Suprapubic skin (tissue), 4 donors: ENCODE data around the gene ST8SIA6. TPM values are rescaled to one million over a fixed set of nuclear protein-coding genes. Genes with fewer than 3 reads are reported as not detected.
A peak's percentile ranks its signal among the peaks of the same experiment; 100 is the strongest.

Experiments used
- DNase-seq, 2 donors: peaks; one replicate each; pipeline ENCODE4 v3.0.0-alpha.2; 2019; ENCODE audit warnings: low spot score in 2 of 2
- H3K27ac ChIP-seq: fragments of 200-600 bp; sonication (generic); one replicate; pipeline ENCODE4 v1.5.1; 2019
- H3K27me3 ChIP-seq: fragments of 200-600 bp; sonication (generic); one replicate; pipeline ENCODE4 v1.5.1; 2019
- H3K36me3 ChIP-seq: fragments of 200-600 bp; sonication (generic); one replicate; pipeline ENCODE4 v1.5.1; 2019
- H3K4me1 ChIP-seq: fragments of 200-600 bp; sonication (generic); one replicate; pipeline ENCODE4 v1.5.1; 2019
- H3K4me3 ChIP-seq: fragments of 200-600 bp; sonication (generic); one replicate; pipeline ENCODE4 v1.5.1; 2019; ENCODE audit warnings: mild to moderate bottlenecking
- H3K9me3 ChIP-seq: fragments of 200-600 bp; sonication (generic); one replicate; pipeline ENCODE4 v1.5.1; 2019
- EP300 ChIP-seq: sonication (generic); formaldehyde crosslinking; IDR thresholded peaks from one replicate; pipeline ENCODE4 v1.6.1; 2017; ENCODE audit warnings: antibody characterized with exemption
- POLR2A ChIP-seq, 2 donors: fragments of 450-650 bp; IDR thresholded peaks; one replicate each; pipeline ENCODE4 v1.6.1; 2017; ENCODE audit warnings: antibody characterized with exemption in 2 of 2, mild to moderate bottlenecking in 2 of 2, moderate library complexity in 2 of 2
- POLR2AphosphoS5 ChIP-seq, 3 donors: sonication (generic); formaldehyde crosslinking; IDR thresholded peaks; one replicate each; pipeline ENCODE4 v1.6.1; 2017; ENCODE audit warnings: antibody characterized with exemption in 3 of 3
- WGBS: methylation state at CpG from one replicate; pipeline ENCODE4 v1.1.5; 2018; 5-methylcytosine and 5-hydroxymethylcytosine counted together
- total RNA-seq, 4 donors: library from RNA; depleted of rRNA; stranded (reverse); fragments of >200 nt; gene quantifications; one replicate each; pipeline ENCODE4 v1.1.0, GENCODE V29; 2016
- TF ChIP-seq, protein P1 (sequence below), 2 donors: fragments of 200-600 bp in 1 of 2; fragments of 450-650 bp in 1 of 2; sonication (generic) in 1 of 2; IDR thresholded peaks; one replicate each; pipeline ENCODE4 v1.5.1; 2016 to 2019; ENCODE audit warnings: antibody characterized with exemption in 2 of 2, mild to moderate bottlenecking in 1 of 2, moderate library complexity in 1 of 2

ST8SIA6 gene
- total RNA-seq, 4 donors from 2014 or later: 1.2 to 5.2 (median 3.2) TPM

DNA sequence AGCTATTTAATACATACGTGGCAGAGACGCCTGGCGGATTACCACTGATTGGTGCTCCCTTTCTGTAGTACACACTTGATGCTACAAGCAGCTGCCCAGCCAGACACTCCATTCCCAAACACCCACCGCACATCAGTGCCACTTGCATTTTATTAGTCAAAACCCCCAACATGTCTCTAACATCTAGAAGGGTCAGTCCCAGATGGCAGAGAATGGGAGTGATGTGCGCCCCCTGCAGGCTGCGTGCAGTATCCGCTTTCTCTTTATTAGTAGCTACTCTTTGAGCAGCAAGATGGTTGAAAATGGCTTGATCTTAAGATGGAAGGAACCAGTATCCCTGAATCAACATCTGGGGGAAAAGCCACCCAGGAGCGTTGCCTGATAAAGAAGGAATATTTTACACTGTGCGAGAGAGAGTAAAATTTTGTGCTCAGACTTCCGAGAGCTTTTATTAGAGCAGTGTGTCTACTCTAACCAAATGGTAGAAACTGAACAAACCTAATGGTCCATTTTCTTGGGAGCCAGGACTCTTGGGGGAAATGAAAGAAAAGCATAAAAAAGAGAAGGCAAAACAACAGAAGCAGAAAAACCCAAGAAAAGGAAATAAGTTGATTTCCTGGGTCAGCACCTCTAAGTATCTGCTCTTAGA, 78.3 kb downstream of the ST8SIA6 start:
- DNase-seq: no peak
- Histone ChIP-seq H3K4me3 (no peak overlapping the region), H3K4me1 (no peaks in the 10 kb centered on the region), H3K9me3 (no peaks in the 10 kb centered on the region), H3K27me3 (no peaks in the 10 kb centered on the region), H3K27ac (no peak overlapping the region), H3K36me3 (no peaks in the 10 kb centered on the region)
- WGBS: 87% methylated on average over 10 of the region's 10 CpGs
- TF ChIP-seq POLR2AphosphoS5 (IDR thresholded peaks at IDR 0.05) (no peak), EP300 (no peak), POLR2A (IDR thresholded peaks at IDR 0.05) (no peak)
- TF ChIP-seq, protein P1, sequence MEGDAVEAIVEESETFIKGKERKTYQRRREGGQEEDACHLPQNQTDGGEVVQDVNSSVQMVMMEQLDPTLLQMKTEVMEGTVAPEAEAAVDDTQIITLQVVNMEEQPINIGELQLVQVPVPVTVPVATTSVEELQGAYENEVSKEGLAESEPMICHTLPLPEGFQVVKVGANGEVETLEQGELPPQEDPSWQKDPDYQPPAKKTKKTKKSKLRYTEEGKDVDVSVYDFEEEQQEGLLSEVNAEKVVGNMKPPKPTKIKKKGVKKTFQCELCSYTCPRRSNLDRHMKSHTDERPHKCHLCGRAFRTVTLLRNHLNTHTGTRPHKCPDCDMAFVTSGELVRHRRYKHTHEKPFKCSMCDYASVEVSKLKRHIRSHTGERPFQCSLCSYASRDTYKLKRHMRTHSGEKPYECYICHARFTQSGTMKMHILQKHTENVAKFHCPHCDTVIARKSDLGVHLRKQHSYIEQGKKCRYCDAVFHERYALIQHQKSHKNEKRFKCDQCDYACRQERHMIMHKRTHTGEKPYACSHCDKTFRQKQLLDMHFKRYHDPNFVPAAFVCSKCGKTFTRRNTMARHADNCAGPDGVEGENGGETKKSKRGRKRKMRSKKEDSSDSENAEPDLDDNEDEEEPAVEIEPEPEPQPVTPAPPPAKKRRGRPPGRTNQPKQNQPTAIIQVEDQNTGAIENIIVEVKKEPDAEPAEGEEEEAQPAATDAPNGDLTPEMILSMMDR (IDR thresholded peaks at IDR 0.05): peak in 1 of 2 donors; percentile 5

DNA sequence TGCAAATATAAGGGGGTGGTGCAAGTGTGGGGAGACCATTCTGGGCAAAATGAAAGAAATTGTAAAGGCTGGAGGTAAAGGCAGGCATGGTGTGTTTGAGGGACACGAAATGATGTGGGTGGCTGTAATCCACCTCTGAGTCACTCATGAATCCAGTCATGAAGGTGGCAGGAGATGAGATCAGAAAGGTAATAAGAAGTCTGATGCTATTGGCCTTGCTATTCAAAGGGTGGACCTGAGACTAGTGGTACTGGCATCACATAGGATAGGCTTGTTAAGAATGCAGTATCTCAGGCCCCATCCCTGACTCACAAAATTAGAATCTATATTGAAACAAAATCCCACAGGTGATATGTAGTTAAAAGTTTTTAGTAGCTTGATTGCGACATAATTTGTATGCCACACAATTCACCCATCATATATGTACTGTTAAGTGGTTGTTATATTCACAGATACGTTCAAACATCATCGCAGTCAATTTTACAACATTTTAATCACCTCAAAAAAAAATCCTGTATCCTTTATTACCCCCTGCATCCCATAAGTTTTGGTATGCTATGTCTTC, 85.6 kb downstream of the ST8SIA6 start:
- H3K36me3 ChIP-seq: no peaks in the 10 kb centered on the region
- H3K27ac ChIP-seq: no peak overlapping the region
- no peak for DNase-seq
- H3K27me3 ChIP-seq: no peaks in the 10 kb centered on the region
- no peaks in the 10 kb centered on the region for H3K4me1 ChIP-seq
- TF ChIP-seq, protein P1 (IDR thresholded peaks at IDR 0.05): no peak
- TF ChIP-seq POLR2AphosphoS5 (IDR thresholded peaks at IDR 0.05) (no peak), POLR2A (IDR thresholded peaks at IDR 0.05) (no peak), EP300 (no peak)
- 93% methylated on average over 4 of the region's 4 CpGs for WGBS
- H3K4me3 ChIP-seq: no peak overlapping the region
- H3K9me3 ChIP-seq: peaks cover 8% of the 10 kb centered on the region

DNA sequence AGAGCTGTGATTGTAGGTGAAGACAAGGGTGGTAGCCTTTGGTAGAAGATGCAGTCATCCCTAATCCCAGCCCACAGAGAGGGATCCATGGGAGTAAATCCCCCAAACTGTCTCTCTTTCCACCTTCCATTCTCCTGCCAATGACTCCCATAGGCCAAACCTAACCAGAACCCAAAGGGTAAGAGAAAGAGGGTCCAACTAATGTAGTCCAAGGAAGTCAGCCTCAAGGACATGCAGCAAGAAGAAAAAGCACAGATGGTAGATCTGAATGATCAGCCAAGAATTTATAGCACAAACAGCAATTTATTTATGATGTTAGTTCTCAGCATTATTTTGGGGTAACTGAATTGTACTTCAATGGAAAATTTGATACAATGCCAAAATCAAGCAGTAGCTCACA, 87.7 kb downstream of the ST8SIA6 start:
- H3K36me3 ChIP-seq: no peaks in the 10 kb centered on the region
- no peak for DNase-seq

DNA sequence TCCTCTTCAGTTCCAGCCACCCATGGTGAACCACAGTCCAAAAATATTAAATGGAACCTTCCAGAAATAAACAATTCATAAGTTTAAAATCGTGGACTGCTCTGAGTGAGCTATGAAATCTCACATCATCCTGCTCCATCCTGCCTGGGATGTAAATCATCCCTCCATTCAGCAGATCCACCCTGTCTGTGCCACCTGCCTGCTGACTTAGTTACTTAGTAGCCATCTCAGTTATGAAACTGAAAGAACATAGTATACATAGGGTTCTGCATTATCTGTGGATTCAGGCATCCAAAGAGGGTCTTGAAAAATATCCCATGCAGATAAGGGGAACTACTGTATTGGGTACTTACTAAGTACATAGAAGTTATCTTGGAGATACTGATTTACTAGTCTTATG, 89.0 kb downstream of the ST8SIA6 start:
- Histone ChIP-seq H3K36me3 (no peaks in the 10 kb centered on the region), H3K27me3 (no peaks in the 10 kb centered on the region), H3K4me3 (no peak overlapping the region), H3K9me3 (peaks cover 8% of the 10 kb centered on the region), H3K27ac (no peak overlapping the region), H3K4me1 (no peaks in the 10 kb centered on the region)
- no peak for DNase-seq
- 43% methylated on average over 1 of the region's 1 CpG for WGBS
- no peak for TF ChIP-seq POLR2A (IDR thresholded peaks at IDR 0.05)
- TF ChIP-seq EP300: no peak
- TF ChIP-seq, protein P1 (IDR thresholded peaks at IDR 0.05): no peak
- TF ChIP-seq POLR2AphosphoS5 (IDR thresholded peaks at IDR 0.05): no peak

More for the DNA sequence above, 87.7 kb downstream of the ST8SIA6 start:
- TF ChIP-seq, protein P1 (IDR thresholded peaks at IDR 0.05): no peak
- TF ChIP-seq POLR2AphosphoS5 (IDR thresholded peaks at IDR 0.05) (no peak), EP300 (no peak), POLR2A (IDR thresholded peaks at IDR 0.05) (no peak)
- H3K9me3 ChIP-seq: peaks cover 8% of the 10 kb centered on the region
- H3K4me1 ChIP-seq: no peaks in the 10 kb centered on the region
- no peak overlapping the region for H3K27ac ChIP-seq
- H3K4me3 ChIP-seq: no peak overlapping the region
- no peaks in the 10 kb centered on the region for H3K27me3 ChIP-seq

DNA sequence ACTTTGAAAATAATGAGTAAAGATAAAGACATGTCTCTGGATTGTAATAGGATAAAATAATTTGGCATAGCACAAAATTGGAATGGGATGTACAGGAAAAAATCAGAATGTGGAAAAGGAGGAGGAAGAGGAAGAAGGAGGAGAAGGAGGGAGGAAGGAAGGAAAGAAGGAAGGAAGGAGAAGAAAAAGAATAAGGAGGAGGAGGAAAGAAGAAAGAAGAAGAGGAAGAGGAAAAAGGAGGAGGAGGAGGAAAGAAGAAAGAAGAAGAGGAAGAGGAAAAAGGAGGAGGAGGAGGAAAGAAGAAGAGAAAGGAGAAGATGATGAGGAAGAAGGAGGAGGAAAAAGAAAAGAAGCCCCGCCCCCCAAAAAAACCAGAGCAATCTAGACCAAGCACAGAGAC, 95.9 kb downstream of the ST8SIA6 start:
- Histone ChIP-seq H3K36me3 (no peaks in the 10 kb centered on the region), H3K27me3 (no peaks in the 10 kb centered on the region), H3K9me3 (no peaks in the 10 kb centered on the region), H3K4me1 (peaks cover 18% of the 10 kb centered on the region), H3K27ac (no peak overlapping the region), H3K4me3 (no peak overlapping the region)
- DNase-seq: no peak
- TF ChIP-seq EP300: no peak
- no peak for TF ChIP-seq POLR2AphosphoS5 (IDR thresholded peaks at IDR 0.05)
- TF ChIP-seq POLR2A (IDR thresholded peaks at IDR 0.05): no peak
- TF ChIP-seq, protein P1 (IDR thresholded peaks at IDR 0.05): no peak
- WGBS: 0% methylated on average over 1 of the region's 1 CpG
